H9 (cell line): ENCODE results near the gene ATP5MC2. TPM values are rescaled to one million over a fixed set of nuclear protein-coding genes. Genes with fewer than 3 reads are reported as not detected.

Experiments used
- DNase-seq: peaks from one replicate; pipeline ENCODE4 v3.0.0-alpha.2; 2017
- H2AFZ ChIP-seq: one replicate; pipeline ENCODE4 v1.6.1; 2013; ENCODE audit warnings: mild to moderate bottlenecking, low read length, control low read depth, moderate library complexity
- H2AK5ac ChIP-seq: 2 replicates; pipeline ENCODE4 v1.6.1; 2013; ENCODE audit warnings: low read length, control low read depth, mixed read lengths; ENCODE audit not compliant: insufficient read length
- H2BK120ac ChIP-seq: one replicate; pipeline ENCODE4 v1.6.1; 2013; ENCODE audit warnings: low read depth, mild to moderate bottlenecking, low read length, control low read depth, inconsistent platforms; ENCODE audit not compliant: poor library complexity, severe bottlenecking
- H2BK12ac ChIP-seq: 2 replicates; pipeline ENCODE4 v1.6.1; 2013; ENCODE audit warnings: low read length, control low read depth, mixed read lengths, low read depth; ENCODE audit not compliant: insufficient read length
- H2BK15ac ChIP-seq: 2 replicates; pipeline ENCODE4 v1.6.1; 2013; ENCODE audit warnings: low read depth, low read length, control low read depth
- H2BK20ac ChIP-seq: one replicate; pipeline ENCODE4 v1.6.1; 2013; ENCODE audit warnings: low read depth, mild to moderate bottlenecking, low read length, control low read depth, inconsistent platforms; ENCODE audit not compliant: poor library complexity, severe bottlenecking
- H2BK5ac ChIP-seq: 2 replicates; pipeline ENCODE4 v1.6.1; 2013; ENCODE audit warnings: low read length, control low read depth, mixed read lengths; ENCODE audit not compliant: insufficient read length
- H3K14ac ChIP-seq: 2 replicates; pipeline ENCODE4 v1.6.1; 2013; ENCODE audit warnings: low read length, control low read depth; ENCODE audit not compliant: insufficient read depth
- H3K18ac ChIP-seq: 2 replicates; pipeline ENCODE4 v1.6.1; 2013; ENCODE audit warnings: low read depth, mild to moderate bottlenecking, mixed read lengths, low read length, control low read depth; ENCODE audit not compliant: insufficient read length
- H3K23ac ChIP-seq: 2 replicates; pipeline ENCODE4 v1.6.1; 2013; ENCODE audit warnings: low read length, control low read depth, mixed read lengths, low read depth; ENCODE audit not compliant: insufficient read length
- H3K23me2 ChIP-seq: 2 replicates; pipeline ENCODE4 v1.6.1; 2013; ENCODE audit warnings: low read depth, mild to moderate bottlenecking, mixed read lengths, low read length, control low read depth; ENCODE audit not compliant: insufficient read length, poor library complexity, severe bottlenecking
- H3K27ac ChIP-seq: 2 replicates; pipeline ENCODE4 v1.5.1; 2013; ENCODE audit warnings: low read length, control low read depth, mixed read lengths, low read depth; ENCODE audit not compliant: insufficient read length
- H3K27me3 ChIP-seq: 2 replicates; pipeline ENCODE4 v1.6.1; 2013; ENCODE audit warnings: low read length, control low read depth, inconsistent platforms; ENCODE audit not compliant: insufficient read depth
- H3K4ac ChIP-seq: 2 replicates; pipeline ENCODE4 v1.6.1; 2013; ENCODE audit warnings: low read depth, mild to moderate bottlenecking, control low read depth, inconsistent platforms, low read length, moderate library complexity
- H3K4me1 ChIP-seq: 2 replicates; pipeline ENCODE4 v1.6.1; 2013; ENCODE audit warnings: low read length, control low read depth, inconsistent platforms; ENCODE audit not compliant: insufficient read depth
- H3K4me2 ChIP-seq: 2 replicates; pipeline ENCODE4 v1.6.1; 2013; ENCODE audit warnings: low read length, control low read depth, mixed read lengths; ENCODE audit not compliant: insufficient read length, insufficient read depth
- H3K56ac ChIP-seq: 2 replicates; pipeline ENCODE4 v1.6.1; 2013; ENCODE audit warnings: low read depth, mild to moderate bottlenecking, mixed read lengths, low read length, control low read depth; ENCODE audit not compliant: insufficient read length
- H3K79me1 ChIP-seq: 2 replicates; pipeline ENCODE4 v1.6.1; 2013; ENCODE audit warnings: low read depth, mild to moderate bottlenecking, moderate library complexity, low read length, control low read depth, inconsistent platforms; ENCODE audit not compliant: insufficient read depth, poor library complexity, severe bottlenecking
- H3K79me2 ChIP-seq: 2 replicates; pipeline ENCODE4 v1.6.1; 2013; ENCODE audit warnings: low read length, control low read depth, inconsistent platforms; ENCODE audit not compliant: insufficient read depth
- H3K9ac ChIP-seq: 2 replicates; pipeline ENCODE4 v1.6.1; 2013; ENCODE audit warnings: low read length, control low read depth, mixed read lengths; ENCODE audit not compliant: insufficient read length; ENCODE audit errors: extremely low read depth
- H3K9me3 ChIP-seq: one replicate; pipeline ENCODE4 v1.6.1; 2013; ENCODE audit warnings: low read depth, low read length, inconsistent platforms; ENCODE audit not compliant: control insufficient read depth
- H3T11ph ChIP-seq: one replicate; pipeline ENCODE4 v1.6.1; 2013; ENCODE audit warnings: mild to moderate bottlenecking, low read length, control low read depth, inconsistent platforms
- H4K20me1 ChIP-seq: one replicate; pipeline ENCODE4 v1.6.1; 2013; ENCODE audit not compliant: control insufficient read depth, insufficient read length, insufficient read depth
- H4K5ac ChIP-seq: 2 replicates; pipeline ENCODE4 v1.6.1; 2013; ENCODE audit warnings: low read depth, mild to moderate bottlenecking, mixed read lengths, low read length, control low read depth; ENCODE audit not compliant: insufficient read length
- H4K8ac ChIP-seq: replicated peaks from 2 replicates; pipeline ENCODE4 v1.6.1; 2013; ENCODE audit warnings: low read length, control low read depth, mixed read lengths, low read depth; ENCODE audit not compliant: insufficient read length
- H4K91ac ChIP-seq: 2 replicates; pipeline ENCODE4 v1.6.1; 2013; ENCODE audit warnings: low read depth, mild to moderate bottlenecking, moderate library complexity, mixed read lengths, low read length, control low read depth; ENCODE audit not compliant: insufficient read length
- H3K27ac Mint-ChIP-seq, 3 experiments: 2 replicates in 2 of 3; 3 replicates in 1 of 3; pipeline ENCODE4 v1.8.0; 2020 to 2021; ENCODE audit warnings: mixed read lengths in 3 of 3, mild to moderate bottlenecking in 1 of 3, moderate library complexity in 1 of 3
- H3K27me3 Mint-ChIP-seq: 2 replicates; pipeline ENCODE4 v1.8.0; 2021; ENCODE audit warnings: low read depth, mild to moderate bottlenecking, moderate library complexity, mixed read lengths
- H3K36me3 Mint-ChIP-seq, 3 experiments: 2 replicates in 2 of 3; 3 replicates in 1 of 3; pipeline ENCODE4 v1.8.0; 2020 to 2021; ENCODE audit warnings: low read depth in 3 of 3, mixed read lengths in 3 of 3; ENCODE audit not compliant: insufficient read depth in 1 of 3
- H3K4me1 Mint-ChIP-seq, 2 experiments: 2 replicates each; pipeline ENCODE4 v1.8.0; 2020; ENCODE audit warnings: mixed read lengths in 2 of 2
- H3K4me3 Mint-ChIP-seq, 2 experiments: 2 replicates in 1 of 2; 3 replicates in 1 of 2; pipeline ENCODE4 v1.8.0; 2020 to 2021; ENCODE audit warnings: mild to moderate bottlenecking in 2 of 2, mixed read lengths in 2 of 2, moderate library complexity in 1 of 2
- H3K9me3 Mint-ChIP-seq, 2 experiments: 2 replicates in 1 of 2; 3 replicates in 1 of 2; pipeline ENCODE4 v1.8.0; 2020; ENCODE audit warnings: mild to moderate bottlenecking in 2 of 2, mixed read lengths in 2 of 2, moderate library complexity in 1 of 2
- CTCF ChIP-seq: fragments of 200-600 bp; sonication (generic); conservative IDR thresholded peaks from 3 replicates; pipeline ENCODE4 v1.8.0; 2021; ENCODE audit warnings: antibody characterized with exemption, mild to moderate bottlenecking
- WGBS: extraction: QIAGEN DNeasy Blood & Tissue Kit; methylation state at CpG from one replicate; pipeline ENCODE4 v1.1.7; 2013; ENCODE audit warnings: missing lambda C conversion rate, low lambda C conversion rate, mixed read lengths; ENCODE audit not compliant: insufficient read length; ENCODE audit errors: extremely low coverage; 5-methylcytosine and 5-hydroxymethylcytosine counted together
- total RNA-seq: library from RNA; stranded (reverse); gene quantifications from 2 replicates; pipeline ENCODE4 v1.2.1, GENCODE V29; 2021

Gene ATP5MC2
- total RNA-seq, 1 experiment from 2014 or later: 379 TPM

GRCh38 chr12:53700567-53700966 lies 24.7 kb upstream of the ATP5MC2 start:
- H3K9me3 Mint-ChIP-seq: peaks cover 0 to 3% of the 10 kb centered on the region in 2 experiments; a peak in 1 of 5 replicates
- peaks cover 83% of the 10 kb centered on the region for H3K27me3 Mint-ChIP-seq
- no peaks in the 10 kb centered on the region for H3K79me1 ChIP-seq
- H3K27me3 ChIP-seq: peaks cover 4% of the 10 kb centered on the region; the same call in 1 of the 2 replicates
- H4K5ac ChIP-seq: no peak overlapping the region
- no peaks in the 10 kb centered on the region for H3K79me2 ChIP-seq
- no peak overlapping the region for H4K91ac ChIP-seq
- H2AK5ac ChIP-seq: no peak overlapping the region
- H3K23ac ChIP-seq: no peak overlapping the region
- no peak overlapping the region for H2BK12ac ChIP-seq
- no peak overlapping the region for H2BK5ac ChIP-seq
- H2BK120ac ChIP-seq: no peak overlapping the region
- no peak overlapping the region for H3K14ac ChIP-seq
- no peaks in the 10 kb centered on the region for H4K20me1 ChIP-seq
- no peaks in the 10 kb centered on the region for H3K36me3 Mint-ChIP-seq
- WGBS: no CpG with 5 or more reads among the region's 6 CpGs
- no peak overlapping the region for H3K27ac ChIP-seq
- H3K9me3 ChIP-seq: no peaks in the 10 kb centered on the region
- no peak overlapping the region for H2BK20ac ChIP-seq
- no peak overlapping the region for H3K4me3 Mint-ChIP-seq
- no peak for TF ChIP-seq CTCF
- no peaks in the 10 kb centered on the region for H3K4me1 ChIP-seq
- no peak overlapping the region for H3K4me2 ChIP-seq
- H3T11ph ChIP-seq: no peak overlapping the region
- DNase-seq: no peak
- H3K9ac ChIP-seq: no peak overlapping the region
- H3K4me1 Mint-ChIP-seq: peaks cover 20 to 26% of the 10 kb centered on the region in 2 experiments
- H3K56ac ChIP-seq: no peak overlapping the region
- H3K4ac ChIP-seq: no peak overlapping the region
- H3K23me2 ChIP-seq: peaks cover 9% of the 10 kb centered on the region
- H3K18ac ChIP-seq: no peak overlapping the region
- H4K8ac ChIP-seq: no peak overlapping the region
- no peak overlapping the region for H2BK15ac ChIP-seq
- no peak overlapping the region for H2AFZ ChIP-seq
- no peak overlapping the region for H3K27ac Mint-ChIP-seq
